A549 (cell line): ENCODE measurements around the gene HMOX1.

Experiments used
- CTCF ChIP-seq: fragments of >200 bp; sonication (Bioruptor Twin); formaldehyde crosslinking; IDR thresholded peaks from 3 replicates; pipeline ENCODE4 v1.5.1; 2016
- NR3C1 ChIP-seq: fragments of >200 bp; sonication (Bioruptor Twin); formaldehyde crosslinking; IDR thresholded peaks from 3 replicates; pipeline ENCODE4 v1.6.1; 2017
- SMC3 ChIP-seq: fragments of >200 bp; sonication (Bioruptor Twin); formaldehyde crosslinking; IDR thresholded peaks from 3 replicates; pipeline ENCODE4 v1.6.1; 2018; ENCODE audit warnings: inconsistent platforms
- TP53 ChIP-seq: fragments of 250-450 bp; sonication (Bioruptor Pico); IDR thresholded peaks from 2 replicates; pipeline ENCODE4 v1.5.0; 2021; ENCODE audit warnings: mild to moderate bottlenecking, moderate library complexity

- no peak for TF ChIP-seq NR3C1
- no peak for TF ChIP-seq SMC3
- no peak for TF ChIP-seq CTCF
- TF ChIP-seq TP53: no peak
These were observed 621 bp downstream of the HMOX1 start for GRCh38 chr22:35381424-35382009.
